22Rv1 (cell line): ENCODE results near the gene PLEKHA3.
"Not testable (repeated sequence)": the region's sequence is repeated elsewhere in the genome, so short reads cannot be mapped to it uniquely, and the experiment has no call there.

ENCODE experiments used
- H3K27ac ChIP-seq: fragments of 450-650 bp; 2 replicates; pipeline ENCODE4 v1.5.1; 2017
- CTCF ChIP-seq: fragments of 450-650 bp; IDR thresholded peaks from 2 replicates; pipeline ENCODE4 v1.5.1; 2017; ENCODE audit warnings: mild to moderate bottlenecking
- ZFX ChIP-seq: fragments of 450-650 bp; IDR thresholded peaks from 2 replicates; pipeline ENCODE4 v1.6.1; 2017; ENCODE audit warnings: antibody characterized with exemption, borderline replicate concordance

PLEKHA3 gene

GRCh38 chr2:178450774-178451525 is 29.3 kb upstream of the PLEKHA3 start, which contains the start of the genes PJVK and PRKRA:
Gene PJVK (plus strand): TSS chr2:178451378. CDS start chr2:178453410, 2,032 bp downstream.
Gene PRKRA (minus strand): TSS chr2:178451175. CDS start chr2:178451030, 145 bp downstream.
- TF ChIP-seq ZFX = no peak
- TF ChIP-seq CTCF = no peak
- peak within 1 kb of the TSS; percentile 90 for H3K27ac ChIP-seq

- H3K27ac ChIP-seq = peak overlapping the region; percentile 90; the same call in 1 of the 2 replicates
Measured at GRCh38 chr2:178452334-178452733, 27.9 kb upstream of the PLEKHA3 start.

GRCh38 chr2:178452870-178453269 is 27.4 kb upstream of the PLEKHA3 start:
- no peak for TF ChIP-seq CTCF
- no peak for TF ChIP-seq ZFX
- H3K27ac ChIP-seq = peak overlapping the region; percentile 90; the same call in 1 of the 2 replicates

More at GRCh38 chr2:178452334-178452733, 27.9 kb upstream of the PLEKHA3 start:
- no peak for TF ChIP-seq ZFX
- TF ChIP-seq CTCF = no peak

- TF ChIP-seq ZFX = no peak
- TF ChIP-seq CTCF = no peak
- no peak overlapping the region for H3K27ac ChIP-seq
Measured at GRCh38 chr2:178455947-178456346, 24.3 kb upstream of the PLEKHA3 start.

- TF ChIP-seq ZFX (no peak), CTCF (no peak)
- H3K27ac ChIP-seq = no peak overlapping the region
Measured at GRCh38 chr2:178457390-178457886, 22.8 kb upstream of the PLEKHA3 start.

GRCh38 chr2:178469219-178469849 is 10.9 kb upstream of the PLEKHA3 start:
- no peak overlapping the region for H3K27ac ChIP-seq
- TF ChIP-seq CTCF (no peak), ZFX (no peak)

GRCh38 chr2:178471313-178471712 is 8.9 kb upstream of the PLEKHA3 start:
- H3K27ac ChIP-seq = not testable (repeated sequence)
